ENCODE measurements around the gene LRIT1. TPM values are rescaled to one million over a fixed set of nuclear protein-coding genes. Genes with fewer than 3 reads are reported as not detected.

The LRIT1 gene
- total and polyA plus RNA-seq, 2 of the 8 experiments (the other 6 are each of a cell fraction or from before 2014, with no cell fraction given) = 0.03 TPM; not detected in 1

DNA sequence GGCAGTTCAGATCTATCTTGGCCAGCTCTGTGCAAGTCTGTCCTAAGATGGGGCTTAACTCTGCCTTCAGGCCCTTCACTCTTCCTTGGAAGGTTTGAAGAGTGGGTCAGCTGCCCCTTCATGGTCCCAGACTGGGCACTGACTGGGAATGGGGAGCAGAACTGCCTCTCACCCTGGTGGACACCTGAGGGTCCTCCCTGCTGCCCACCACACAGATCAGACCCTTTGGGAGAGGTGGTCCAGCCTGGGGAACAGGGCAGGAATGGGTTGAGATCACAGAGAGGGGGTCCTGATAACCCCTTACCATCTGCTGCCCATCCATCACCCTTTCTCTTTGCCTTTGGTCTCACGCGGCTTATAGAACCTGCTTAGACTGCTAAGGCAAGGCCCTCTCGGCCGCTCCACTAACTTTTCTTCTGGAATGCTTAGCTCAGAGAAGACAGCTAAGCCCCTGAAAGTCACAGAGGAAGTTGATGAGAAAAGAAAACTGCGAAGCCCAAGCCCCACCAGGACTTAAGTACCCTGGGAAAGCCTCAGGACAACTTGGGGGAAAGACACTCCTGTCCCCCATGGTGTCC is 47.4 kb downstream of the LRIT1 start:
- Histone ChIP-seq H2AFZ (ENCODE audit: low read length) (no peak overlapping the region; the same call in 1 of the 2 replicates), H3K4me2 (ENCODE audit: insufficient read depth in 1 of 2, low read depth in 2 of 2, low read length in 2 of 2) (peak overlapping the region; percentile 83 to 100)
- whole genome bisulfite sequencing, 2 experiments (ENCODE audit: extremely low coverage in 1 of 2, insufficient coverage in 1 of 2, insufficient read length in 1 of 2, insufficient replicate concordance in 2 of 2, low coverage in 1 of 2, low lambda C conversion rate in 2 of 2, missing lambda C conversion rate in 1 of 2) = 61% methylated on average over 5 of the region's 5 CpGs; no CpG with 5 or more reads in 1 of the 2 experiments
- no peak for TF ChIP-seq CTBP2 (IDR thresholded peaks at IDR 0.05; ENCODE audit: borderline replicate concordance, insufficient read depth, insufficient read length, low read length)
- TF ChIP-seq, protein P1, sequence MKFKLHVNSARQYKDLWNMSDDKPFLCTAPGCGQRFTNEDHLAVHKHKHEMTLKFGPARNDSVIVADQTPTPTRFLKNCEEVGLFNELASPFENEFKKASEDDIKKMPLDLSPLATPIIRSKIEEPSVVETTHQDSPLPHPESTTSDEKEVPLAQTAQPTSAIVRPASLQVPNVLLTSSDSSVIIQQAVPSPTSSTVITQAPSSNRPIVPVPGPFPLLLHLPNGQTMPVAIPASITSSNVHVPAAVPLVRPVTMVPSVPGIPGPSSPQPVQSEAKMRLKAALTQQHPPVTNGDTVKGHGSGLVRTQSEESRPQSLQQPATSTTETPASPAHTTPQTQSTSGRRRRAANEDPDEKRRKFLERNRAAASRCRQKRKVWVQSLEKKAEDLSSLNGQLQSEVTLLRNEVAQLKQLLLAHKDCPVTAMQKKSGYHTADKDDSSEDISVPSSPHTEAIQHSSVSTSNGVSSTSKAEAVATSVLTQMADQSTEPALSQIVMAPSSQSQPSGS (IDR thresholded peaks at IDR 0.05; ENCODE audit: low read length) = no peak
- no peak for TF ChIP-seq SIN3A (conservative IDR thresholded peaks at IDR 0.05 in 1 of 2, IDR thresholded peaks at IDR 0.05 in 1 of 2; ENCODE audit: low read depth in 1 of 2, low read length in 2 of 2)
- no peak for TF ChIP-seq EP300 (IDR thresholded peaks at IDR 0.05; ENCODE audit: borderline replicate concordance in 1 of 2, low read depth in 2 of 2, low read length in 2 of 2)

More for the DNA sequence above, 47.4 kb downstream of the LRIT1 start:
- DNase-seq (ENCODE audit: low read depth in 1 of 2, low spot score in 2 of 2) = no peak
- Histone ChIP-seq H2BK12ac (ENCODE audit: low read depth, low read length) (no peak overlapping the region), H4K8ac (ENCODE audit: extremely low read depth, insufficient read depth, low read length) (no peak overlapping the region; the same call in 1 of the 2 replicates), H3K4me3 (ENCODE audit: extremely low read depth in 1 of 4, insufficient read depth in 2 of 4, low read depth in 3 of 4, low read length in 4 of 4) (peak overlapping the region; percentile 34 to 66 (median 60); a peak in 7 of 8 replicates), H3K14ac (ENCODE audit: insufficient read length) (no peak overlapping the region), H3K36me3 (ENCODE audit: control insufficient read depth in 2 of 4, insufficient read depth in 4 of 4, low read length in 3 of 4) (no peaks in the 10 kb centered on the region), H4K5ac (ENCODE audit: insufficient read length, low read depth, low read length) (no peak overlapping the region), H2BK15ac (ENCODE audit: low read length) (0 out of 2 replicates have a peak overlapping the region, but pooled peaks have one; percentile 61), H4K20me1 (replicated peaks in 1 of 2; ENCODE audit: control insufficient read depth in 1 of 2, insufficient read depth in 2 of 2, low read length in 2 of 2) (peaks cover 0 to 2% of the 10 kb centered on the region in 2 experiments), H3K9me3 (ENCODE audit: insufficient read depth in 2 of 2, low read depth in 1 of 2, low read length in 1 of 2) (no peaks in the 10 kb centered on the region), H3K23me2 (ENCODE audit: low read depth, low read length) (peaks cover 12% of the 10 kb centered on the region; the same call in 1 of the 2 replicates), H3K18ac (ENCODE audit: extremely low read depth, low read length) (no peak overlapping the region), H2AK5ac (ENCODE audit: low read depth, low read length) (no peak overlapping the region), H3K79me2 (ENCODE audit: control insufficient read depth in 1 of 2, insufficient read depth in 2 of 2, low read length in 2 of 2) (no peaks in the 10 kb centered on the region), H3K4ac (replicated peaks; ENCODE audit: insufficient read length, low read depth, low read length) (no peak overlapping the region), H2BK120ac (replicated peaks; ENCODE audit: low read depth, low read length) (no peak overlapping the region), H3K9ac (replicated peaks in 1 of 4; ENCODE audit: extremely low read depth in 1 of 4, low read depth in 3 of 4, low read length in 3 of 4) (no peak overlapping the region), H3K79me1 (ENCODE audit: low read depth, low read length) (no peaks in the 10 kb centered on the region), H3K4me1 (replicated peaks in 1 of 4; ENCODE audit: control insufficient read depth in 3 of 4, insufficient read depth in 4 of 4, low read length in 3 of 4) (peaks cover 0 to 5% (median 2%) of the 10 kb centered on the region in 4 experiments; a peak in 4 of 7 replicates), H3K56ac (replicated peaks; ENCODE audit: insufficient read length, low read depth, low read length) (no peak overlapping the region), H4K91ac (replicated peaks; ENCODE audit: insufficient read length, low read length) (no peak overlapping the region), H3K27ac (ENCODE audit: low read depth, low read length) (no peak overlapping the region), H3K23ac (ENCODE audit: insufficient read length) (no peak overlapping the region), H3K27me3 (replicated peaks in 1 of 4; ENCODE audit: control insufficient read depth in 3 of 4, extremely low read depth in 1 of 4, insufficient read depth in 3 of 4, low read length in 3 of 4) (peaks cover 2 to 36% (median 31%) of the 10 kb centered on the region in 4 experiments), H2BK5ac (ENCODE audit: low read depth, low read length) (no peak overlapping the region), H2BK20ac (ENCODE audit: low read length) (no peak overlapping the region)
- POLR2A ChIA-PET (ENCODE audit: partially characterized antibody) = no interaction called here
- CTCF ChIA-PET (ENCODE audit: partially characterized antibody) = interaction anchor here (0.8 to 8.6 kb wide), 6 partner anchors 9 to 45 kb away, joined by 3 to 64 read pairs (median 4); no protein-coding TSS in a partner anchor
- no peak for FAIRE-seq
